NCI-H1436 (cell line): ENCODE data around the gene FAM240B.

Source experiments
- DNase-seq: peaks from one replicate; lab custom pipeline; 2025; lab: John Stamatoyannopoulos, UW

Gene FAM240B

DNA sequence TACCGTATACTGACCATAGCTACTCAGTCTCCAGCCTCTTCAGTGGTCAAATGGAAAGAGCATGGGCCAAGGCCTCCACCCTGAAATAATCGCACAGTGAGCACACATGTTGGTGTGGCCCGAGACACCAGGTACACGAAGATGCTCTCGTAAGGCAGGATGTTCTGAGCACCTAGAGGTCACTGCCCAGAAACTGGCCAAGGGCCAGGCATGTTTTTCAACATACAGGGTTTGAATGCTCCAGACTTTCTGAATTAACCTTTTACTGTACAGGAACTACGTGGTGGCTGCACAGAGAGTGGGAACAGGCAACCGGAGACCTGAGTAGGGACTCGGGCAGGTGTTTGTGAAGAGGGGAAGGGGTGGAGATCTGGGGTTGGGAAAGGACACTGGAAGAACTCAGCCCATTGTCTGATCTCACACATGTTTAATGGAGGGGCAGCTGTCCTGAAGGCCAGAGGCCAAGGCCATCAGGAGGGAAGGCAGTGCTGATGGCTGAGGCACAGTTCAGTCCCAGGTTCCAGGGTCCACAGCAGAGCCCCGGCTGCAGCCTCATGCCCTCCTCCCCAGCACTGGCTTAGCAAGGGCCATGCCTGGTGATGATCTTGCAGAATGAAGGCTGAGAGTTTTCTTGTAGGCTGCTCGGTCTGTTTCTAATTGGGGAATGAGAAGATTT lies 51.0 kb downstream of the FAM240B start:
- DNase-seq: no peak

DNA sequence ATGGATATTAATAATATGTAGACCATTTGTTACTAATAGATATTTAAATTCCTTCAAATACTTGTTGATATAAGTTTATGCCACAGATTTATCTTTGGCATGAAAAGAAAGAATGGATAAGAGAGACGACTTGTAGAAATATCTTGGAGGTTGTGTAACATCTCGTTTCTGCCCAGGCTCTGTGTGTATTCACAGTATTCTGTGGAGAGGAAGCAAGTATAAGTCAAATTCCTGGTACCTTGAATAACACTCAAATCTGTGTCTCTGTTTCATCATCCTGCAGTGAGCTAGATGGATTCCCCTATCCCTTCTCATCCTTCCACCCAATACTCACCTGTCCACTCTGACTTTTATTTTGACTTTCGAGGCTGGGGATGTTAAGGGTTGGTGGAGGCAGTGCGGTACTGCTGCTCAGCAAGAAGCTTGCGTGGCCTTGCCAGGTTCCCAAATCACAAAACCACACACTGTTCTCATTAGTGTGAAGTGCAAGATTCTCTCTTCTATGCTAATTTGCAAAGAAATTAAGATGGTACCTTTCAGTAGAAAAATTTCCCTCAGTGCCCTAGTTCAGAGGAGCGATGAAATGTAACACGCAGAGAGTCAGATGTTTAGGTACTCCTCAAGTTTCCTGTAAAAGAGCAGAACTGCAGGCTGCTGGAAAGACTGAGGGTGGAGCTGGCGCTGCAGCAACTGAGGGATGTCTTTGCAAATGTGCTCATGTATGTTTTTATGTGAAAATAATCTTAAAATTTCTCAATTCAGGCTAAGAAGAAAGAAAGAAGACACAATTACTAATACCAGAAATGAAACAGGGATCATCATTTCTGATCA lies 57.0 kb downstream of the FAM240B start:
- no peak for DNase-seq

DNA sequence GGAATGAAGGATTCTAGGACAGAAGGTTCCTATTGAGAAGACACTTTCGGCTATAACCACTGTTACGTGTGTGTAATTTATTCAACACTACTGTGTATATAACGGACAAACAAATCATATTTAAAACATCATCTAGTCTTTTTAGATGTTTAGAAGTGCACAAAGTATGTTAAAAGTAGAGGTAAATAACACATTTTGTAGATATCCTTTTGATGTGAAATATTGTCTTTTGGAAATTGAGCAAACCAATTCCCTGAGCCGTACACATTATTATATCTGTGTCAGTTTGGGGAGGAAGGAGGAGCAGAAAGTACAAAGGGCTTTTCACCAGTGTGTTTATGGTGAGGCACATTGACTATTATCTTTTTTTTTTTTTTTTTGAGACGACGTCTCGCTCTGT lies 60.4 kb downstream of the FAM240B start:
- no peak for DNase-seq

DNA sequence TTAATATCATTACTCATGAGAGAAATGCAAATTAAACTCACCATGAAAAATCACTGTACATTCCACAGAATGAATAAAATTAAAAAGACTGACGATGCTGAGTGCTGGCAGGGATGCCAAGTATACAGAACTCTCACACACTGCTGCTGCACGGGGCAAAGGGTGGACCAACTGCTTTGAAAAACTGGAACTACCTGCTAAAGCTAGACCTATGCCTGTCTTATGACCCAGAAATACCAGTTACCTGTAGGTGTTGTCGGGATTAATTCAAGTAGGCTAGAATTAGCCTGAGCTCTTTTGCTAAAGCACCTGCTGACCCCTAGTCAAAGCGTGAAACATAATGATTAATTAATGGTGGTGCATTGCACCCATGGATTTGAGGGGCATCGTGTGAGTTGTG lies 63.0 kb downstream of the FAM240B start:
- DNase-seq: no peak

DNA sequence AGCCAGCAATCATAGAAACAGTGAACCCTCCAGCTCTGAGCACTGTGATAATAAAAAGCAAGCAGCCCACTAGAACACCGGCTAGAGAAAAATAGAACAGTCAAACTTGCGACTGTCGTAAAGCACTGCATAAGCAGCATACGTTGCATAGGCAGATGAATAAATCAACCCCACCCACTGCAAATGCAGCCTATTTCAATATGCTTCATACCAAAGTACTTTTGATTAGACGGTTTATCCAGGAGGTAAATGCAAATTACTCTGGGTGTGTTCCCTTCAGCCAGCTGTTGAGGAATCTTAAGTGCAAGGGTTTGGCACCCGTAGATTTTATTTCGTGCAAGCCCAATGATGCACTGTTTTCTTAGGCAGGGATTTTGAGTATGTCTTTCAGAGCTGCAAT lies 67.4 kb downstream of the FAM240B start:
- DNase-seq: no peak

DNA sequence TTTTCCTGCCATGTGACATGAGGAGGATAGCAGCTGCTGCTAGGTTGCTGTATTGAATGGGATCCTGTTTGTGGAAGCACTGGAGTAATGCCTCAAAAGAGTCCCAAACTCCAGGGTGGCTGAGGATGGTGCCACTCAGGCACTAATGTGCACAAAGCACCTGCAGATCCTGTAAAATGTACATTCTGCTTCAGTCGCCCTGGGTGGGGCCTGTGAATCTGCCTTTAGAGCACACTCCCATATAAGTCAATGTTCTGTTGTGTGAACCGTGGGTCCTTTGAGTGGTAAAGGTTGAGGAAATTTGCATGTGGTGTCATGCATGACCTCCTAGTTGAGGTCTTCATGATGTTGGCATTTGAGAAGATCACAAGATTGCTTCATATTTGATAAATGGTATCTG lies 67.9 kb downstream of the FAM240B start:
- DNase-seq: no peak

DNA sequence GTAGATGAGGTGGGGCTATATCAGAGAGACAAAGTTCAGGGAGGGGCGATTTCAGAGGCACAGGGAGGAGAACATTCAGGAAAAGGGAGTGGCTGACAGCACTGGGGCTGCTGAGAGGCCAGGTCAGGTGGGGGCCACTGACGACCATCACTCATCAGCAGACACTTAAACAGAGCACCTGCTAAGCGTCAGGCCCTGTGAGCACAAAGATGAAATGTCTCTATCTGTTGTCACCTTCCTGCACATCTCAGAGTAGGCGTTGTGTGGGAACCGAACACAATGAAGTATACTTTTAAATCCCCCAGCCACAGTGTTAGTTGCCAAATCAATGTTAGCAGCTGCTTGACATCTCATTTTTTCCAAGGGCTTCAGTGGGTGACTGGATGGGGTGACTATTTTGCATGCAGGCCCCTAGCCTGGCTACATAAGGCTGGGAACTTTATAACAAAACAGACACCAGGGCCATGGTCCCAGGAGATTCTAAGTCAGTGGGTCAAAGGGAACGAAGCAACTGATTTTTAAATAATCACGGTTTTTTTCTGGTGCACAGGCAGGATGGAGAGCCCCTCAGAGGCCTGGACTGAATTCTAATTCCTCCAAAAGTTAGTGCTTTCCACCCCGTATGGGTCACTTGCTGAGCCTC lies 68.4 kb downstream of the FAM240B start:
- no peak for DNase-seq

DNA sequence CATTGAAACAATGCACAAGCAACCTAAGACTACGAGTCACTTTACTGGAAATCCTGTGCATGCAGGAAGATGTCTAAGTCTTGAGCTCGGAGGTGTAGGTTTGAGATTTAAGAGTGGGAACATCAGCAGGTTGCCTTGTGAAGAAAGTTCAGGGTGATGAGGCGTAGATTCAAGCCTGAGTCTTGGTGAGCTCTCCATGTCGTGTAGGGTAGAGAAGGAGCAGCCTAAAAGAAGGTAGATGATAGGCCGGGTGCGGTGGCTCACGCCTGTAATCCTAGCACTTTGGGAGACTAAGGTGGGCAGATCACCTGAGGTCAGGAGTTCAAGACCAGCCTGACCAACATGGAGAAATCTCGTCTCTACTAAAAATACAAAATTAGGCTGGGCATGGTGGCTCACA lies 69.4 kb downstream of the FAM240B start:
- DNase-seq: no peak

DNA sequence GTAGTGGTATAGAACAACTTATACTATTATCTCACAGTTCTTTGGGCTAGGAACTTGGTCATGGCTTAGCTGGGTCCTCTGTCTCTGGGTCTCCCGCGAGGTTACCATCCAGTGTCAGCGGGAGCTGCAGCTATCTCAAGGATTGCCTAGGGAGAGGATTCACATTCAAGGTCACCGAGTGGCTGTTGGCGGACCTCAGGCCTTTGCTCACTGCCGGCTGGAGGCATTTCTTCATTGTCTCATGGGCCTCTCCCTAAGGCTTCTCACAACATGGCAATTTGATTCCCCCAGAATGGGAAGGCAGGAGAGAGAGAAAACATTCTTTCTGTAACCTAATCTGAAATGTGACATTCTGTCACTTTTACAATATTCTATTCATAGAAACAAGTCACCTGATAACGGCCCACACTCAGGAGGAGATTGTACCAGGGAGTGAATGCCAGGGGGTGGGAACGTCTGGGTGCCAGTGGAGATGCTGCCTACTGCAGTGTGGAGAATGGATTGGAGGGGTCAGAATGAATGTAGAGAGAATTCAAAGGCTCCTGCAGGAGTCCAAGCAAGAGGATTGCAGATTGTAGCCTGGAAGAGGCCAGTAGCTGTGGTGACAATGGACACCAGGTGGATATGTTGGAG lies 70.1 kb downstream of the FAM240B start:
- no peak for DNase-seq

DNA sequence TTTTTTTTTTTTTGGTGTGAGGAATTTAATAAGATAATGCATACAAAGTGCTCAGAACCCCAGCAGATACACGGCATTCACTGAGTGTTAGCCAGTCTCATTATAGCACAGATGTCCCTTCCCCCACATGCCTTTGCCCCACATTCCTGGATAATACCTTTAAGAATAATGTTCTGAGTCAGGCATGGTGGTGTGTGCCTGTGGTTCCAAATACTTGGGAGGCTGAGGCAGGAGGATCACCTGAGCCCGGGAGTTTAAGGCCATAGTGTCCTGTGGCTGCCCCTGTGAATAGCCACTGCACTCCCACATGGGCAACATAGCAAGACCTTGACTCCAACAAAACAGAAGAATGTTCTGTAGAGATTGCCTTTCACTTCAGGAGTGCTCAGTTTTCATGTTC lies 75.3 kb downstream of the FAM240B start:
- no peak for DNase-seq
